Liver (tissue), 3 donors: Measurements from ENCODE around the gene TP73.

ENCODE experiments used
- CTCF ChIP-seq: fragments of 150-350 bp; IDR thresholded peaks from 2 replicates; pipeline ENCODE4 v1.5.1; 2017; ENCODE audit warnings: improper control_type of control experiment, low read depth, low read length; ENCODE audit not compliant: missing input control
- FOXA1 ChIP-seq: IDR thresholded peaks from 2 replicates; pipeline ENCODE4 v1.6.1; 2016; ENCODE audit warnings: antibody characterized with exemption
- GABPA ChIP-seq, 2 donors: IDR thresholded peaks in 1 of 2; conservative IDR thresholded peaks in 1 of 2; 2 replicates each; pipeline ENCODE4 v1.6.1; 2016; ENCODE audit warnings: antibody characterized with exemption in 2 of 2, mild to moderate bottlenecking in 1 of 2, moderate library complexity in 1 of 2
- MAX ChIP-seq: IDR thresholded peaks from 2 replicates; pipeline ENCODE4 v1.6.1; 2016; ENCODE audit warnings: antibody characterized with exemption
- NR2F2 ChIP-seq: IDR thresholded peaks from 2 replicates; pipeline ENCODE4 v1.6.1; 2016; ENCODE audit warnings: antibody characterized with exemption
- RAD21 ChIP-seq, 2 donors: IDR thresholded peaks; 2 replicates each; pipeline ENCODE4 v1.6.1; 2016; ENCODE audit warnings: antibody characterized with exemption in 2 of 2, mild to moderate bottlenecking in 2 of 2
- REST ChIP-seq: IDR thresholded peaks from 2 replicates; pipeline ENCODE4 v1.6.1; 2016; ENCODE audit warnings: antibody characterized with exemption, mild to moderate bottlenecking
- RXRA ChIP-seq, 2 donors: IDR thresholded peaks; 2 replicates each; pipeline ENCODE4 v1.6.1; 2017 to 2018; ENCODE audit warnings: antibody characterized with exemption in 2 of 2, mild to moderate bottlenecking in 1 of 2
- SP1 ChIP-seq: IDR thresholded peaks from 2 replicates; pipeline ENCODE4 v1.6.1; 2018; ENCODE audit warnings: antibody characterized with exemption, mild to moderate bottlenecking
- TAF1 ChIP-seq: conservative IDR thresholded peaks from 2 replicates; pipeline ENCODE4 v1.6.1; 2016; ENCODE audit warnings: antibody characterized with exemption, mild to moderate bottlenecking
- YY1 ChIP-seq: IDR thresholded peaks from 2 replicates; pipeline ENCODE4 v1.6.1; 2016; ENCODE audit warnings: antibody characterized with exemption, mild to moderate bottlenecking
- ZBTB33 ChIP-seq: IDR thresholded peaks from 2 replicates; pipeline ENCODE4 v1.6.1; 2016; ENCODE audit warnings: antibody characterized with exemption
- donor health status: healthy.
- donor health status: healthy.

GRCh38 chr1:3696689-3697088 is 44.4 kb downstream of the TP73 start:
- TF ChIP-seq MAX, result no peak
- TF ChIP-seq CTCF, result no peak
- TF ChIP-seq SP1, result no peak
- TF ChIP-seq REST, result no peak
- no peak for TF ChIP-seq GABPA (IDR thresholded peaks at IDR 0.05 in 1 of 2, conservative IDR thresholded peaks at IDR 0.05 in 1 of 2)
- no peak for TF ChIP-seq FOXA1
- TF ChIP-seq NR2F2, result no peak
- no peak for TF ChIP-seq ZBTB33
- no peak for TF ChIP-seq RAD21 (IDR thresholded peaks at IDR 0.05)
- no peak for TF ChIP-seq TAF1
- TF ChIP-seq YY1, result no peak
- no peak for TF ChIP-seq RXRA (IDR thresholded peaks at IDR 0.05)
